HG03571 (cell line): Measurements from ENCODE around the gene F8.

Experiments
- ATAC-seq: cut with Tn5 transposase; IDR thresholded peaks from one replicate; pipeline ENCODE4 v1.9.1; 2021; ENCODE audit not compliant: unreplicated experiment

Gene F8

DNA sequence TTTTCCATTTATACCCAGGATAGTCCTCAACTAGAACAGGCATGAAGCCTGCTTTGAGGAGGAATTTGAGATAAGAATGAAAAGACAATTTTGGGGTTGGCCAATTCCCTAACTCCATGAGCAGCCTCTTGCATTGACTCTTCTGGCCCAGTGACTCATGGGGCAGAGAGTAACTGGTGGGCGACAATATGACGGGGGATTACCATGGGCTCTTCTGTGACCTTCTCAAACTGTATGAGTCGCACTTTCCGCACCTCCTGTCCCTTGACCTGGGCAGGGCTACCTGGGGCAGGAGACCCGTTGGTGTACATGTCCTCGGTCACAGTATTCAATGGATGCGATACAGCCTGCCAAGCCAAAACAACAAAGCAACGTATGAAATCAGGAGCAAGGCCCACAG, 230.6 kb downstream of the F8 start:
- ATAC-seq, result no peak

DNA sequence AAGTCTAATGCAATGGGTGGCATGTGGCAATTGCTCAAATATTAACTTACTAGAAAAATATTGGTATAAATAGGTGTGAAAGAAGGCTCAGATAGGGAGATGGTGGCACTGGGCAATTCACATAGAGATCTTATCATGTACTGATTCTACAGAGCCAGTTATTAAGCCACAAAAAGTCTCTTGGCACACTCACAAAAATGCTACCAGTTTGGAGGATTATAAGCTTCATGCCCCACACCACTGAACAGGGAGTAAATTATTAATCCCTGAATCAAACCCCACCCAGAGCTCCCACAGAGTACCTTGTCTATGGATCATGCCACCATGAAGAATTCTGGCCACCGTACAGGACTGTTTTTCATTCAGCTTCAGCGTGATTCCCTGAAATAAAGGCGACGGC, 231.1 kb downstream of the F8 start:
- no peak for ATAC-seq
